NCI-H1048 (cell line): ENCODE measurements around the gene MAPK11.

Experiments used
- DNase-seq: peaks from one replicate; lab custom pipeline; 2025; lab: John Stamatoyannopoulos, UW

MAPK11 gene

DNA sequence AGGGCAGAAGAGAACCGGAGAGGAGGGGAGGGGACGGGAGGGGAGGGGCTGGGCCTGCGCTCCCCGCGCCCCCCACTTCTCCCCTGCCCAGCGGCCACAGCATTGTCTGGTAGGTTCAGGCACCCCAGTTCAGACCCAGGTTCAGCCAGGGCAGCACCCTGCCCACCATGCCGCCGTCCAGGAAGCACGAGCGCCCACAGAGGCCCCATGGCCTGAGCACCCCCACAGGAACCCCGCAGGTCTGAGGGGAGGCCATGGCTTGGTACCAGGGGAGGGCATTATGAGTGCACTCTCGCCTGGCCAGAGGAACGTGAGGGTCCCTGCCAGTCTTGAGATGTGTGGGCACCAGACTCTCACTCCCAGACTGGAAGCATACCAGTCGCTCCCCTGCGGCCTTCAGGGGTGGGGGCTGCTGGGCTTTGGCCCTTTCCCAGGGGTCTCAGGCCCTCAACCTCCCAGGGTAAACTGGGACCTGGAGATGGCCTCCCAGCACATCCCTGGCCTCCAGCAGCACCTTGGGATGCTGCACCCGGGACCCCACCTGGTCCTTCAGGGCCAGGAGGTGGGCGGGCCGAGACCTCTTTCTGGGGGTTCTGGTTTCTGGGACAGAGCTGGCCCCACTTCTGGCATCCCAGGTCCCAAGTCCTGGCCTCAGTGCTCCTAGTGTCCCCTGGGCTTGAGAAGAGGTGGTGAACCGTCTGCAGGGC is 37.9 kb upstream of the MAPK11 start:
- no peak for DNase-seq

DNA sequence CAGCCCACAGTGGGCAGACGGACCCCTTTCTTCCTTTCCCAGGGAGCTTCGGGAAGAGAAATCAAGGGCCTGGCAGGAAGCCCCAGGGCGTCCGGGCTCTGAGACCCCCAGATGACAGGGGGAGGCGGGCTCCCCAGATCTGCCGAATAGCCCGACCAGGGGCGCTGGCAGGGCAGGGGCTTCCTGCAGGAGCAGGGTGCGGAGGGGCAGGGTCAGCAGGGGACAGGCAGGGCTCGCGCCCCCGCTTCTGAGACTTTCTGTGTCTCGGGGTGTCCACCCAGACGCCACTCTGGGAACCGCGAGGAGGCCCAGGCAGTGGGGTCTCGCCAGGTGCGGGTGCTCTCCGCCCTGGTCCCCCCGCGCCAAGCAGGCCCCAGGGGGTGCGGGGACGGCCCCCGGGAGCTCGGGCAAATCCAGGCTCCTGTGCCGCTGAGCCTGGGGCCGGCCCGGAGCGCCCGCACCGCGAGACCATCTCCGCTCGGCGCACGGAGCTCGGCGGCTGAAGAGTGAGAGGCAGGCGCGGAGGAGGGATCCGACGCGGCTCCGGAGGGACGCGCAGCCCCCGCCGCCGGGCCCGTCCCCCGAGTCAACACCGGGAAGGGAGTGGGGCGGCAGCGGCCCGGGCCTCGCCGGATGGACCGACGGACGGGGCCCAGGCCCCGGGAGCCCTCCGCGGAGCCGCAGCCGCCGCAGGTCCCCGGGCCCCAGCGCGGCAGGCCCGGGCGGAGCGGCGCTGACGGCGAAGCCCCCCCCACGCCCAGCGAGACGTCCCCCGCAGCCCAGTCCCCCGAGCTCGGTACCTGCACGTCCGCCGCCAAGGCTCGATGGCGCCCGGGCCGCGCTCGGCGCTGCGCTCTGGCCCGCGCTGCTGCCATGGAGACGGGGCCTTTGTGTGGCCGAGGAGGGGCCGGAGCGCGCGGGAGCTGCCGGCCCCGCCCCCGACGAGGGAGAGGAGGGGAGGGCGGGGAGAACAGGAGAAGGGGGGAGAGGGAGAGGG is 36.9 kb upstream of the MAPK11 start, which contains the start of gene PLXNB2:
PLXNB2 (minus strand) TSS at position 894 of the 997 bp plus-strand sequence. CDS start 17,062 bp downstream, outside the sequence.
- peak; percentile 55 for DNase-seq

DNA sequence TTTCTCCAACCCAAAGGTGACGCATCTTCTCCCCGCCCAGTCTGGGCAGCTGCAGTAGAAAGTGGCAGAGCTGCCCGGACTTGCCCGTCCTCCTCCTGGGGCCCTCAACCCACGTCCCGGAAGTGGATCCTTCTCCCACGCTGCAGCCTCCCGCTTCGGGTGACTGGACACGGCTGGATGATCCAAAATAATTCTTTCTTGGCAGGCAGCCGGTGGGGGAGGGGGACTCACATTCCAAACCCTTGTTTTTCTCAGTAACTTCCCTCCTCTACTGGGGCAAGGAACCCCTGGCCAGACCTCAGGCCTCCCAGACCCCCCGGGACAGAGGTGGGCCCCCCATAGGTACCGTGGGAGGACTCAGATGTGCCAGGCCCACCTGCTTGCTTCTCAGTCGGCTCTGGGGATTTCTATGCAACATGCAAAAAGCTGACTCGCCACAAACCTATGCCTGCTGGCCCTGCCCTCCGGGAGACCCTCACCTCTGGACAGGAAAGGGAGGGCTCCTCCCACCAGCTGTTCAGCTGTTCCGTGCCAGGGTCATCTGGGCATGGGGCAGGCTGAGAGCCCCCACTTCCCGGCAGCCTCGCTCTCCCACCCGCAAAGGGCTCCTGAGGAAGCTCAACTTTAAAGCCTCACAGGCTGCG is 35.9 kb upstream of the MAPK11 start:
- no peak for DNase-seq

DNA sequence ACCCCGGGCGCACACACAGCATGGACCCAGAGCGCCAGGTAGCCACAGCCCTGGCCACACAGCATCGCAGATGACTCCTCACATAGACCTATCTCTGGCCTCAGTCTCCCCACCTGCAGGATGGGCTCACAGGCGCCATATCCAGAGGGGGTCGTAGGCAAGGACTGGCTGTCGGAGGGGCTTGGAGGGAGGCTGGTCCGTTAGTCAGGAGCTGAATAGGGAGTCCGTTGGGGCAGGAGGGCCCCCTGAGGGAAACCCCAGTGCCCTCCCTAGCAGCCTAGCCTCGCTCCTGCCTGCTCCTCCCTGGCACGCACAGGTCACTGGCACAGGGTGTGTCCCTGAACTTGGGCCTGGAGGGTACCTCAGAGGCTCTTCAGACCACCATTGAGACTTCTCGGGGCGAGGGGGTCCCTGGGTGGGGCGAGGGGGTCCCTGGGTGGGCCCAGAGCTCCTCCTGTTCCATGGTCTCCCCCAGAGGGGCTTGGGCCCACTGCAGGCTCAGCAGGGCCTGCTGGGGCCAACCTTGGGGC is 35.3 kb upstream of the MAPK11 start:
- no peak for DNase-seq

DNA sequence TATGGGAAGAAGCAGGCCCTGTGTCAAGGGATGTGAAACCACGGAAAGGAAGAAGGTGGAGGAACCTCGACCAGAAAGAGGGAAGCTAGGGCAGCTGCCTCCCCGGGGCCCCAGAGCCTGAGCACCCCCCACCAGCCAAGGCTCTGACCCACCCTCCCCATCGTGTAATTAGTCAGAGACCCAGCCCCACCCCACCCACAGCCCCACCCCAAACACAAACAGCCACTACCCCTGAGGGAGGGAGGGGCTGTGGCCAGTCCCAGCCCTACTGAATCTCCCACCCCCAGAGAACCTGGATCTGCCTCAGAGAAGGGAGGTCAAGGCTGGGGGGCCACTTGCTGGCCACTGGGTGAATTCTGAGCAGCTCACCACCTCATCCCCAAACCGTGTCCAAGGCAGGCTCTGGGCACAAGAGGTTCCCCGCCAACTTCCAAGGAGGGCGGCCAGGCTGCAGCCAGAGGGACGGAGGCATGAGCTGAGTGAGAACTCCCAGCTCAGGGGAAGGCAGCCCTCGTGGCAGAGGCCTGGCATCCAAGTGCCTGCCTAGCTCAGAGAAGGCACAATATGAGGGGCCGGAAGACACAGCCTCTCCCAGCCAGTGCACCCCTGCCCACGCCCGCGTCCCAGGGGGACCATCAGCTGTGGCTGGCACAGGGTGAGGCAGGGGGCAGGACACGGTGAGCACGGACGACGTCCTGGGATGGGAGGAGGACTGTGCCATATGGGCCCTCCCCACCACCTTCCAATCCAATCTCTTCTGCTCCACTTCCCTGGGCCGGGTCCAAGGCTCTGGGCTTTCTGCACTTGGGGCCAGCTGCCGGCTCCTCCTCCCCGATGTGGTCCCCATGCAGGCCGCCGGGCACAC is 34.6 kb upstream of the MAPK11 start:
- no peak for DNase-seq

DNA sequence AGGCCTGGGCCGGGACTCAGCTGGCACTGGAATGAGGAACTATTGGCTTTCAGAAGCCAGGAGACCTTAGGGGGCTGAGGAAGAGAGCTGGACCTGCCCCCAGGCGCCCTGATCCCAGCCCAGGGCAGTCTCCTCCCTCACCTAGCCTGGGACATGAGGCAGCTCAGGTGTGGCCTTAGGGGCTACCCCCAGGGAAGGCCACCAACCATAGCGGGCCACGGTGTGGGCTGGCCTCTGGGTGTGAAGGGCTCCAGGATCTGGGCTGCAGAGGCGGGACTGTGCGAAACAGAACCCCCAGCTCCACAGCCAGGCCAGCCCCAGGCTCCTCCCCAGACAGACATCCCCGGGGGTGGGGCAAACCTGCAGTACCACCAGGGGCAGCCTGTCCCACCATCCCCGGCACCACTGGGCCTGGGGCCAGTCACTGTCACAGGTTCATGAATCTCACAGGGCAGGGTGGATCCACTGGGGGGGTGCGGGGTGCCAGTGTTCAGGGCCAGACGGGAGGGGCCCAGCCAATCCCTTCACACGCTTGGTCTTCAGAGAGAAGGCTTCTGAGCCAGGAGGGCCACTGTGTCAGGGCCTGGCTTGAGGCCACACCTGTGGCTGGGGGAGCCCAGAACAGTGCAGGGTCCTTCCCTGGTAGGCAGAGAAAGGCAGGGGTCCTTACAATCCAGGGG is 33.8 kb upstream of the MAPK11 start:
- no peak for DNase-seq

DNA sequence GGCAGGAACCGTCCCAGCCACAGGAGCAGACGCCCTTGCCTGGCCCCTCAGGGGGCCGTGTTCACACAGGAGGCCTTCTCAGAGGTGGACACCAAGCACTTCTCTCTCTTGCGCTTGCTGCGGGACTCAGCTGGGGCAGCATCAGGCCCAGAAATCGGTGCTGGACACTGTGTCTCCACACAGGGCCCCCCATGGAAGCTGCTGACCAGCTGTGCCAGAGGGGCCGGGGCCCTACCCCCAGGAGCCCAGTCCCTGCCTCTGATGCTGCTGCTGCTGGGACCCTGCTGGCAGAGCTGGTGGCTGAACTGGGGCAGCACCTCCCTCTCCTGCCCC is 33.3 kb upstream of the MAPK11 start:
- no peak for DNase-seq

DNA sequence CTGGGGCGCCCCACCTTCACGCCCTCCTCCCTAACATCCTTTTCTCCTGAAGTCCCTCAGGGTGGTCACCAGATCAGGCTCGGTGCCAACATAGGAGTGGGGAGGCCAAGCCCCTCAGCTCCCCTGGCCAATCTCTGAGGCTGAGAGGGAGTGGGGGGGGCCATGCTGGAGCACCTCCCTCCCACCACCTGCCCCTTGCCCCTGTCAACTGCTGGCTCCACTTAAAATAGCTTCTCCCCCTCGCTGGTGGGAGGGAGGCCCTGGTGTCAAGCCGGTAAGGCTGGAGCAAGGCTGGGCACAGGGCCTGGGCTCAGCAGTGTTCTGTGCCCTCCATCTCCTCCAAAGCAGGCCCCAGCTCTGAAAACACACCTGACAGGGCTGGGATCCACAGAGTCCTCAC is 32.4 kb upstream of the MAPK11 start:
- DNase-seq, result no peak

DNA sequence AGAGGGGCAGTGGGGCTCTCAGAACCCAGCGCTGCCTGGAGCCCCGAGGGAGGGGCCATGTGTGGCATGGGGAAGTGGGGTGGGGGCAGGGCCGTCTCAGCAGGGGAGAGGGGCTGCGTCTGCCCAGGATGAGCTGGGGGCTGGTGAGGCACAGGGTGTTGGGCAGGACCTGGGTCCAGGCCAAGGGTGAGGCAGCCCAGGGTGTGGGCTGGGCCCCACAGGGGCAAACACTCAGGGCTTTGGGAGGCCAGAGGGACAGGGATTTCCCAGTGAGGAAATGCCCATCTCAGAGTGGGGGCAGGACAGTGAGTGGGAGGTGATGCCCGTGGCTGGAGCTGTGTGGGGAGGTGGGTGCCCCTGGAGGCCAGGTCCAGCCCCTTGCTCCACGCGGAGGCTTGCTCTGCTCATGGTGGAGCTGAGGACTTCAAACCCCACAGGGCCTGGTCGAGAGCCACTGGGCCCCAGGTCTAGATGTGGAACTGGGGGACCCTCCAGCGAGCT is 31.9 kb upstream of the MAPK11 start:
- no peak for DNase-seq

DNA sequence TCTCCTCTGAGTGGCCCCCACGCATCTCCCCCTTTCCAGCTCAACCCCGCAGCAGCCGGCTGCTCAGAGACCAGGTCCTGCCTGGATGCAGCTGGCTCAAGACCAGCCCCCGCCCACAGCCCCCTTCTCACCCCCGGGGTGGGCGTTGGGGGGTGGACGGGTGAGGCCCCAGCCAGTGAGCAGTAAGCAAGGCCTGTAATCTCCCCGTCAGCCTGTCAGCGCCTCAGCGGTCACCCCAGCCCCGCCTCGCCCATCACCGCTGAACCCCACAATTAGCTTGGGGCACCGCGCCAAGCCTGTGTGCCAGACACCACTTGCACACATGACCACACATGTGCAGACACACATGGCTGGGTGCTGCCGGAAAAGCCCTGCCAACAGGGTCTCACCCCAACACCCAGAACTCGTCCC is 31.4 kb upstream of the MAPK11 start:
- no peak for DNase-seq

DNA sequence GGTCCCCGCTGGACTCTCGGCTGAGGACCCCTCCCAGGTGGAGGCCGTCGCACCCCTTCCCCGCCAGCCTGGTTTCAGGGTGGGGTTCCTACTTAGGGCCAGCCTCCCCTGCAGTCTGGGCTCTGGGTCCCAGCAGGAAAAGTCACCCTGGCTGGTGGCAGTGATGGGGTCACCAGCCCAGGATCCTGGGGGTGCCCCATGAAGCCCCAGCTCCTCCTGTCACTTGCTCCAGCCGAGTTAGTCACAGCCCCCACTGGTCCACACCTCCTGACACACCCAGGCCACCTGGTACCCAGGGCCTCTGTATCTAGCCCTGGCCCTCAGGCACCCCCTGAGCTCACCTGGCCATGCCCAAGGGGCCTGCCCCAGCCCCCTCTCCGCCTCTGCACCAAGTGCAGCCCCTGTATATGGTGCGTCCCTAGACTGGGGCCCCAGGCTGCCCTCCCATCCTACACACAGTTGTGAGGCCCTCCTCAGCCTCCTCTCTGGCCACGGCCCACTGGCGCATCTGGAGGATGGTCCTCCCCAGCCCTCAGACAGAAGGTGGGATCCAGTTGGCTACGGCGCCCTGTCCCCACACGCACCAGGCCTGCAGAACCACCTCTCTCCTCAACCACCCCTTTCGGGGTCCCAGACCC is 30.6 kb upstream of the MAPK11 start:
- no peak for DNase-seq

DNA sequence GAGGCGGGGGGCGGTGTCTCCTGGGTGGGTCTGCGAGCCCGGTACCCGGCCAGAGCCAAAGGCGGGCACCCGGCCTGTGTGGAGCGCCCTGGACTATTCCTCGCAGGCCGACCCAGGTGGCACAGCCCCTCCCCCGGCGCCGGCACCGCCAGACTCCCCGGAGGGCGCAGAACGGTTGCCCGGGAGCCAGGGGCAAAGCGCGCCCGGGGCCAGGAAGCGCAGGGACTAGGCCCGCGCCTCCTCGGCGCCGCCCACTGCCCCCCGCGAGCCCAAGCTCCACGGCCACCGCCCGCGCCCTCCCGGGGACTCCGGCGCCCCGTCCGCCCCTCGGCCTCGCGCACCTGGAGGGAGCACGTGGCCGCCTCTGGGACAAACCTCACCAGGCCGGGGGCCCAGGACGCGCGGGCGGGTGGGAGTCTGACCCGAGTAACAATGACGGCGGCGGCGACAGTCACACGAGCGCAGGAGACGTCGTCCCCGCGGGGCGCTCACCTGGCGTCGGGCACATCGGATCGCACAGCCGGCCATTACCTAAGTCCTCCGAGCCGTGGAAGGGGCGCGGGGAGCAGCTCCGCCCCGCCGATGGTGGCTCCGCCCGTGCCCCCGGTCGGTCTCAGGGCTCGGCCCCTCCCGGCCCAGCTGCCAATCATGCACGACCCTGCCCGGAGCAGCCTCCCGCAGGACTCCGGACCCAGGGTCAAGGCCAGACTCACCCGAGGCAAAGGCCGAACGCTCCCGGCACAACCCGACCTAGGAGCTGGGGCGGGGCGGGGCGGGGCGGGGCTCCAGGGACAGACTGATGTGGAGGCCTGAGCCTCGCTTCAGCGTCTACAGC is 29.8 kb upstream of the MAPK11 start:
- no peak for DNase-seq

DNA sequence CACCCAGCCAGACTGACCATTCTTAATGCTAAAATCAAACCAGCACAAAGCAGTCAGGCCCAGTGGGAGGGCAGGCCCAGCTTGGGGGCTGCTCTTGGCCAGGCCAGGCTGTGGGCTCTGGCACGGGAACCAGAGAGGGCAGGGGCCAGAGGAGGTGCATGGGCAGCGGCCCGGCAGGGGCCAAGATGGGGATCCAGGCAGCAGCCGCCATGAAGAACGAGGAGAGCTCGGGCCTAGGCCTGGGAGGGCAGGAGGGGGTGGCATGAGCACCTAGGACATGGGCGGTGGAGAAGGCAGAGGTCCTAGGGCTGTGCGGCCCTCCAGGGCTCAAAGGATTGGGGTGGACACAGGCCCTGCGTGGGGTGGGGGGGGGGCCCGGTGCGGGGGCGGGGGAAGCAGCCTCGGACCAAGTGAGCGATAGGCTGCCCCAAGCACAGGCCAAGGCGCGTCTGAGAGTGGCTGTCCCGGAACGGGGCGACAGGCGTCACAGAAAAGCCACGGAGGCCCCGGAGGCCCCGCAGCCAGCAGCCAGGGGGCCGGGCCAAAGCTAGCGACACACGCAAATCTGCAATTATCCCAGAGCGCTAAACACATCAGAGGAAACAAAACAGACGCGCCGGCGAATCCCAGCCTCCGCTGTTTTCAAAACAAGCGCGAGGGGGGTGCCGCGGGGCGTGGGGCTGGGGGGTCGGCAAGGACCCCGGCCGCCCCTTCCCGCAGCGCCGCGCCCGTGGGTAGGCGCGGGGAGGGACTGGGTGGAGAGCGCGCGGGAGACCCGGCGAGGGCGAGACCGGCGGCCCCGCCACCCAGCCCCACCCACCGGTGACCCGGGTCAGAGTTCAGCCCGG is 29.0 kb upstream of the MAPK11 start:
- DNase-seq, result no peak

DNA sequence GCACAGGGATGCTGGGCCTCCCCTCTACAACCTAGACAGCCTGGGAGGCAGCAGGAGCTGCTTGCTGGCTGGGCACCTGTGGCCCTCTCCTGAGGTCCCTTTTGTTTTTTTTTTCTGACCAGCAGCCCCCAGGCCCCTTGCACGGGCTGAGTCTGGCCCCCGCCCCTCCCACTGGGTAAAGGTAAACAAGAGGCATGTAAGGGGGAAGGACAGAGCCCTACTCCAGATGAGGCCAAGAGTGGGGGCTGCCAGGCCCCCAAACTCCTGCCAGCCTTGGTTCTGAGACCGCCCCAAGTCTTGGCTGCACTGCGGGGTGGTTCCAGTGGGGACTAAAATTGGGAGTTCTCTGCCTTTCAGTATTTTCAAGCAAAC is 28.1 kb upstream of the MAPK11 start:
- DNase-seq, result no peak

DNA sequence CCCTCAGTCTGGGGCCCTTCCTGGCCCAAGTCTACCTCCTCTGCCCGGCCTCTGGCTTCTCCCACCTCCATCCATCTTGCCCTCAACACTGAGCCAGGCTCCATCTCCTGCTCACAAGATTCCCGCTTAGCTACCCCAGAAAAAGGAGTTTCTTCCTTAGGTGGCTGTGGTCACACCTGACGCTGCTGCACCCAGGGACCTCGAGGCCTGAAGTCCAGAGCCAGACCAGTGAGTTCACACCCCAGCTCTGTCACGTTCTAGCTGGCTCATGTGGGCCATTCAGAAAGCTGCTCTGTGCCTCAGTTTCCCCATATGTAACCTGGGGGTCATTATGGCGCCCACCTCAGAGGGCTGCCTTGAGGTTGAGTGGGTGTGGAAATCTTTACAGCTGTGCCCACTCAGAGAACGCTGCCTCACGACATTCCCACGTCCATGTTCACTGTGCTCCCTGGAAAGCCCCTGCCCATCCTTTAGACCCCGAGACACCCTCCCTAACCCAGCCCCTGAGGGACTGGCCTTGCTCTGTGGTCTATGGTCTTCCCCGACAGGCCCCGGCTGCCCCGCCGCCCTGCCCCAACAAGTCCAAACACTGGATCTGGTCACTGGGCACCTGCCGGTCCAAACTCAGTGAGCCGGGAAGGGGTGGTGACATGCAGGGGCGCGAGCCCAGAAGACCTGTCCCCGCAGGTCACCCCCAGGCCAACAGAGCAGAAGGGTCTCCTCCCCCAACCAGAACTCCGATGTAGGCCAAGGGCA is 27.5 kb upstream of the MAPK11 start:
- DNase-seq, result no peak

DNA sequence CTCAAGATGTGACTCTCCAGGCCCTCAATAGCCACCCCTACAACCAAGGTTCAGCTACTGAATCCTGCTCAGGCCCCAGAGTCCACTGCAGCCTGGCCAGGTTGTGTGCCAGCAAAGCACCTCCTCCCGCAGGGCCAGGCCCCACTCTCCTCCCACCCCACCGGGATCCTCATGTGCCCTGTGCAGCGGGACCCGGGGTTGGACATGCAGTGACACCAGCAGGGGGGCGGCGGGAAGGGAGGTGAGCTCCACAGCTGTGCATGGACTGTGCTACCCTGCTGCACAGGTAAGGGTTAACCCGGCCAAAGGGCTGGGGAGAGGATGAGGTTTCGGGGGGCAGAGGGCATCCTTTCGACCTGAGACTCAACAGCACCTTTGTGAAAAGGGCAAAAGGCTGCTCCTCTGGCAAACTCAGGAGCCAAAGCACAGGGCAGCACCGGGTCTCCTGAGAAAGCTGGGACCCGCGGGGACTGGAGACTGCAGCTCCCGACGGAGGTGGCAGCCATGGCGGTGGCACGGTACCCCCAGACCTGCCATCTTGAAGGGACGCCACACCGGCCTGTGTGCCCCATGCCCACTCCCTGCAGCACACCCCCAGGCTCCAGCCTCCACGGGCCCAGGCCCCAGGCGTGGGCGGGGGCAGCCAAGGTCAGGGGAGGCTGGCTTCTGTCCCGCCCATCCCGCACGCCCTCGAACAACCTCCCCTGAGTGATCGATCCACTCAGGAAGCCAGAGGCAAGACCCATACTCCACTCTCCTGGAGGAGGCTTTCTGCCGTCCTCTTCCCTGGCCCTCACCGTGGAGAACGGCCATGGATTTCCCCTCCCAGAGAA is 26.7 kb upstream of the MAPK11 start:
- DNase-seq, result no peak

DNA sequence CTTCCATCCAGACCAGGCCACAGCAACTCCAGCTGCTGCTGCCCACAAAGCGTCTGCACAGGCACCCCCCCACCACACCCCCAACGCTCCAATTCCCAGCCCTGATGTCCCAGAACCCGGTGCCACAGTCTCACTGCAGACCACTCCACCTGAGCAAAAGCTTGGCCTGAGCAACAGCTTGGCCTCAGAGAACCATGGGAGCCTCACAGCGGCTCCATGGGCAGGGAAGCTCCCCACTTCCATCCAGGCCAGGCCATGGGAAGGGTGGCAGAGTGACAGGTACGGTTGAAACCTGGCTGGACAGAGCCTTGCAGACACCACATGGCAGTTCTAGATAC is 24.1 kb upstream of the MAPK11 start:
- no peak for DNase-seq
